Stimulated activated CD4-positive, alpha-beta T cell treated with anti-CD3 and anti-CD28 coated beads, Interleukin-15, amount 100 ng/mL, for 24 hours (primary cell): Measurements from ENCODE around the gene WDR91.
A peak's percentile ranks its signal among the peaks of the same experiment; 100 is the strongest.
"Not testable (repeated sequence)": the region's sequence is repeated elsewhere in the genome, so short reads cannot be mapped to it uniquely, and the experiment has no call there.

Experiments used
- DNase-seq: peaks from one replicate; pipeline ENCODE4 v3.0.0-alpha.2; 2020

Gene WDR91

DNA sequence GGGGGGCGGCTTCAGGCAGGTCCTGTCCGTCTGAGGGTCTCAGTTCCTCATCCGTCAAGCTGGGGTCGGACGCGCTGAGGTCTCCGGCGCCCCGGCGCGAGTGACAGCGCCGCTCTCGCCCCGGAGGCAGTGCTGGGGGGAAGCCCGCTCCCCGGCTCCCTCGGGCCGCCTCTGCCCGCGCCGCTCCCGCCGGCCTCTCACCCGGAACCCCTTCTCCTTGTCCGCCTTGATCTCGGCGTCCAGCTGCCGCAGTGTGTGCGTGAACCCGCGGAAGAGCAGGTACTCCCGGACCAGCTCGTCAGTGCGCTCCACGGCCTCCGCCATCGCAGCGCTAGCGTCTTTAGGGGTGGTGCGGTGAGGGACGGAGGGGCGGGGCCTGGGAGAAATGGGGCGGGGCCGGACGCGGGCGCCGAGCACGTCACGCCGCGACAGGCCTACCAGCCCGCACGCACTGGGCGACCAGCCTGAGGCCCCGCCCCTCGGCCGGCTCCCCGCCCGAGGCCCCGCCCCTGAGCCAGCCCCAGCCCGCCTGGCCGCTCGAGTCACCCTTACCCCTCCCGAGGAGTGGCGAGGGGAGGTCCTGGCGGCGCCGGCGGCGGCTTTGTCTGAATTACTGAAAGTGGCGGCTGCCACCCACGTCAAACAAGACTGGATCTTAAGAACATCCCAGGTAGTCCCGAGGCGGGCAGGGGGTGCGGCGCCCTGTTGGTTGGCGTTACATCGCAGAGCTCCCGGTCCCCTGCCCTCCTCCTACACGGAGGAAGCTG lies at the start of gene WDR91:
WDR91 (minus strand) TSS at position 348 of the 767 bp plus-strand sequence; CDS start at position 324, 24 bp downstream.
- peak; percentile 97 for DNase-seq

- no peak for DNase-seq
Observed at GRCh38 chr7:135260470-135260869, 49.1 kb upstream of the WDR91 start.

GRCh38 chr7:135259702-135260101 lies 48.4 kb upstream of the WDR91 start:
- no peak for DNase-seq

- no peak for DNase-seq
Observed at GRCh38 chr7:135258585-135258984, 47.3 kb upstream of the WDR91 start.

DNA sequence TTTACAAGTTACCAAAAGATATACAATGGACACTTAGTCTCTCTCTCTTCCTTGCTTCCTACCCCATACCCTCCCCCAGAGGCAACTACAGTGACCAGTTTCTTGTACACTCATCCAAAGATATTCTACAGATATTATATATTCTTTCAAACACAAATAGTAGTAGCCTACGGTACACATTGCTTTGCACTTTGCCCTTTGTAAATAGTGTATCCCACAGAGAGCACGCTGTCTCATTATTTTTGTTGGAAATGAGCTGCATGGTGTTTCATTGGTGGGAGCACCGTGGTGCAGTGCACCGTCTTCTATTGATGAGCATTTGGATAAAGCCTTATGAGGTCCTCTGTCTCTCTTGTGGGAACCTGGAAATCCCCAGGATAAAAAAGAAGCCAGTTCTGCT lies 46.5 kb upstream of the WDR91 start:
- DNase-seq: no peak

GRCh38 chr7:135253851-135254771 lies 42.8 kb upstream of the WDR91 start:
- no peak for DNase-seq

DNA sequence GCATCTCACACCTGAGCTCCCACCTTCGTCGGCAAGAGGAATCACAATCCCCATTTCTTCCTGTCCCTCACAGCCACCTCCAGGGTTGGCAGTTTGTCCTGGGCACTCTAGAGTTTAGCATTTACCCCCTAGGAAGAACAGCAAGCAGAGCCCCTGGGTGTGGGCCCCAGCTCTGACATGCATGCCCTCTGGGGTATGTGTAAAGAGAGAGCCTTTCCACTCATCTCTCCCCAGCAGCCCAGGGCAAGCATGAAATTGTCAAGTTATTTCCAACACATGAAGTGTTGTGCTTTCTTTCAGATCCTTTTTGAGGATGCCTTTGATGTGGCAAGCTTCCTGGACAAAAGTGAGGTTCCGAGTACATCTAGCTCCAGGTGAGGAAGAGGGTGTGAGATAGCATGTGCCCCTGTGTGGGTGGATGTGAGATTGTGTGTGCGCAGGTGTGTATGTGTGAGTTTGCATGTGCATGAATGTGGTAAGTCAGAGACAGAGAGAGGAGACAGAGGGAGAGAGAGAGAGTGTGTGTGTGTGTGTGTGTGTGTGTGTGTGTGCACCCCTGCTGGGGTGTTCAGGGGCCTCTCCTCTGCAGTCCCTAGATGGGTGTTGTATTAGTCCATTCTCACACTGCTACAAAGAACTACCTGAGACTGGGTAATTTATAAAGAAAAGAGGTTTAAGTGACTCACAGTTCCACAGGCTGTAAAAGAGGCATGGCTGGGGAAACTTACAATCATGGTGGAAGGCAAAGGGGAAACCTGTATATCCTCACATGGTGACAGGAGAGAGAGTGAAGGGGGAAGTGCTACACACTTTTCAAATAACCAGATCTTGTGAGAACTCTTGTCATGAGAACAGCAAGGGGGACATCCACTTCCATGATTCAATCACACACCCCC lies 40.4 kb upstream of the WDR91 start:
- peak; percentile 33 for DNase-seq

GRCh38 chr7:135248546-135248945 lies 37.2 kb upstream of the WDR91 start:
- no peak for DNase-seq

GRCh38 chr7:135247746-135248471 lies 36.6 kb upstream of the WDR91 start:
- no peak for DNase-seq

DNA sequence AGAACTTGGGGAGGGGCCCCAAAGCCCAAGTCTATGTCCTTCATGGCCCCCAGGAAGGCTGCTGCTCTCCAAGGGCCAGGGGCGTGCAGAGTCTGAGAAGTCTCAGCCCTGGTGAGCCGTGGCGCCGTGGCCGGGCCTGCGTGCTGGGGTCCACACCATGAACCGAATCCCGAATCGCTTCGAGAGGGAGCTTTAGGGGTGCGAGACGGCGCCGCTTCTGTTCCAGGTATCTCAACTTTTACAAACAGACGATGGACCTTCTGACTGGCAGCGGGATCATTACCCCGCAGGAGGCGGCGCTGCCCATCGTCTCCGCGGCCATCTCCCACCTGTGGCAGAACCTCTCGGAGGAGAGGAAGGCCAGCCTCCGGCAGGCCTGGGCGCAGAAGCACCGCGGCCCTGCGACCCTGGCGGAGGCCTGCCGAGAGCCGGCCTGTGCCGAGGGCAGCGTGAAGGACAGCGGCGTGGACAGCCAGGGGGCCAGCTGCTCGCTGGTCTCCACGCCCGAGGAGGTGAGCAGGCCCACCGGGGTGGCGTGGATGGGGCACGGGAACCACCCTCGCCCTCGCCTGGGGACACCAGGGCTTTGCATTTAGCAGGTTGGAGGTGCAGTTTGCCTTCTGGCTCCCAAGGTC lies 35.0 kb upstream of the WDR91 start:
- DNase-seq: no peak

GRCh38 chr7:135245226-135246190 lies 34.2 kb upstream of the WDR91 start:
- DNase-seq: no peak

DNA sequence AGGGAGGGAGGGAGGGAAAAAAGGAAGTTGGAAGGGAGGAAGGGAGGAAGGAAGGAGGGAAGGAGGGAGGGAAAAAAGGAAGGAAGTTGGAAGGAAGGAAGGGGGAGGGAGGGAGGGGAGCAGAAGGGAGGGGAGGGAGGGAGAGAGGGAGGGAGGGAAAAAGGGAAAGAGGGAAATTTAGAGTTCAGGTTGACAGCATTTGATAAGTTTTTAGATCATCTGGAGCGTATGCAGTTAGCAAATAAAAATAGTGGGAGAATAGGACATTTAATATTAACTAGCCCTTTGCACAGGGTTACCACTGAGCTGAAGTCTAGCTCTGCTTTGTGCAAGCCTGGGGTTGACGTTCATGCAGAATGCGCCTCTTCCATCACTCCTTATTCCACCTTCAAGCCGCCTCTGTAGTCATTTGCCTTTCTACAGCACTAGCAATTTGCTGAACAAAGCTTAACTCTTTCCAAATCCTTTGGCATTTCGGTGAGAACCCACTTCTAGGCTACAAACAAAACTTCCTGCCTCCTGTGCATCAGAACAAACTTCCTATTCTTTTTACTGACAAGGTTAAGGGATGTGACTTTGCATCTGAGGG lies 30.9 kb upstream of the WDR91 start:
- no peak for DNase-seq

GRCh38 chr7:135240441-135240840 lies 29.1 kb upstream of the WDR91 start:
- DNase-seq: no peak

DNA sequence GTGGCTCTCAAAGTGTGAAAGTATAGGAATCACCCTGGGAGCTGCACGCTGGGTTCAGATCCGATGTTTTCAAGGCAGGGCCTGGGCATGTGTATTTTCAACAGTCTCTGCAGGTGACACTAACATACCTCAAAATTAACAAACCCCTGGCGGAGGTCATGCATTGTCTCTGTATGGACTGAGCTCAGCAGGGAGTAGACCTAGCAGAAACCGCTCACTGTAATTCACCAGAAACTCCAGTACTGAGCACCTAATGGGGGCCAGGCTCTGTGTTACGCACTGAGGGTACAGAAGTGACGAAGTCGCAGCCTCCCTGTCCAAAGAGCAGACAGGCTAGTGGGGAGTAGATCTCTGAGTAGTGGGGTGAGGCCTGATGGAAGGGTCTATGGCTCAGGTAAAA lies 27.9 kb upstream of the WDR91 start:
- no peak for DNase-seq

DNA sequence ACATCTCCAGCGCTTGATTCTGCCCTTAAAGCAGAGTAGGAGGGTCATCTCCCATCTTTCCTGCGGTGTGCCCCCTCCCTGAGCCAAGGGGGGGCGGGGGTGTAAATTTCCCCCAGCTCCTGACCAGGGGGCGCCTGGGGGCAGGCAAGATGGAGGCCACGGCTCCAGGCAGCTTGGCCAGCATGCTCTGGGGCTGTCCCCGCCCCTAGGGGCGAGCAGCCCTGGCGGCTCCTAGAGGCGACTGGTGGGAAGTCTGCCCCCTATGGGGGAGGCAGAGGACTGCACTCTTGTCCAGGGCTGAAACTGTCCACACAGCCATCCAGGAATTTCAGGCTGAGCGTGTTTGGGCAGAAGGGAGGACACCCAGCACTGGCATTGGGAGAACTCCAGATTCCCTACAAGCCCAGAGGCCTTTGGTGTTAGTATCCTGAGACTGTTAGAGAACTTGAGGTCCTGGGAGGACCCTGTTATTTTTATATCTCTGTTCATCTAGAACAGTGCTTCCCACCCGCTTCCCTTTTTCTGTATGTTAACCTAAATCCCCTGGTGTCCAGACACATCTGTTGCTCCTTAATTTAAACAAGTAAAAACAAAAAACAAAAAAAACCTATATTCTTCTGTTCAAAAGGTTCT lies 26.9 kb upstream of the WDR91 start:
- DNase-seq: peak; percentile 26

DNA sequence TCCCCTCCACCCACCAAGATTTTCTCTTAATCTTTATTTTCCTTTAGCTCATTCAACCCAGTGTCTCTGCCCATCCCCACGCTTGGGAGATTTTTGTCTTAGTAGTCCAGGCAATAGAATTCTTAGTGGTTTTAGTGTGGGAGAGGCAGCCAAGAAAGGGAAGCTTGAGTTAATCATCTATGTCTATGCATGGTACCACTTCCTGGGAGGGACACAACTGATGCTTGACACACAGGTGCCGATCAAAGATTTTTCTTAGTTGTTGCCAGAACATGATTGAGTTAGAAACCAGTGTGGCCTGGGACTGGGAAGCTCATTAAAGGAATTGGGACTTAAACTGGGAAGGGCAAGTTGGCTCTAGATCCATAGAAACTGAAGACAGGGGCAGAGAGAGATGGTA lies 25.4 kb upstream of the WDR91 start:
- no peak for DNase-seq

DNA sequence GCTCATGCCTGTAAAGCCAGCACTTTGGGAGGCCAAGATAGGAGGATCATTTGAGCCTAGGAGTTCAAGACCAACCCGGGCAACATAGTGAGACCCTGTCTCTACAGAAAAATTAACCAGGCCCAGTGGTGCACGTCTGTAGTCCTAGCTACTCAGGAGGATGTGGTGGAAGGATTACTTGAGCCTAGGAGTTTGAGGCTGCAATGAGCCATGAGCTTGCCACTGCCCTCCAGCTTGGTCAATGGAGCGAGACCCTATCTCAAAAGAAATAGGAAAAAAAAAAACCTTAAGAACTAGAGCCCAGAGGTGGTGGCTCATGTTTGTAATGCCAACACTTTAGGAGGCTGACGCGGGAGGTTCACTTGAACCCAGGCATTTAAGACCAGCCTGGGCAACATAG lies 24.5 kb upstream of the WDR91 start:
- no peak for DNase-seq

GRCh38 chr7:135234727-135235126 lies 23.4 kb upstream of the WDR91 start:
- DNase-seq: no peak

- DNase-seq: not testable (repeated sequence)
Observed at GRCh38 chr7:135234095-135234494, 22.8 kb upstream of the WDR91 start.

DNA sequence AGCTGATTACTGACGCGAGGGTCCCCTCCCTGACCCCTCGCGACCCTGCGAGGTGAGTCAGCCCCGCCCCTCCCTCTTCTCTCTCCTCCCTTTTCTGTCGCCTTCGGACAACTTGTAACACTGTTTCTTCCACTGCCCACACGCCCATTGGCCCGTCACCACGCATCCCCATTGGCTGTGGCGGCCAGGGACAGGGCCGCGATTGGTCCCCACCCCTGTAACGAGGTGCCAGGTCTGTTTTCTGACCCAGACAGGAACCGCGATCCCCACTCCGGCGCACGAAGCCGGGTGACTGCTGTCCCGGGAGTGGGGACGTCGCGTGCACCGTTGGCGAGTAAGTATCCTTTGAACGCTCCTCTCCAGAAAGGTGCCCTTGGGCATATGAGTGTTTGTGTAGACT lies 22.2 kb upstream of the WDR91 start, which contains the start of gene STRA8:
STRA8 (plus strand) TSS at position 269 of the 400 bp plus-strand sequence. CDS start 6,687 bp downstream, outside the sequence.
- no peak for DNase-seq
